ENCODE data around the gene AAK1.
"Not testable (repeated sequence)": the region's sequence is repeated elsewhere in the genome, so short reads cannot be mapped to it uniquely, and the experiment has no call there.

AAK1 gene

DNA sequence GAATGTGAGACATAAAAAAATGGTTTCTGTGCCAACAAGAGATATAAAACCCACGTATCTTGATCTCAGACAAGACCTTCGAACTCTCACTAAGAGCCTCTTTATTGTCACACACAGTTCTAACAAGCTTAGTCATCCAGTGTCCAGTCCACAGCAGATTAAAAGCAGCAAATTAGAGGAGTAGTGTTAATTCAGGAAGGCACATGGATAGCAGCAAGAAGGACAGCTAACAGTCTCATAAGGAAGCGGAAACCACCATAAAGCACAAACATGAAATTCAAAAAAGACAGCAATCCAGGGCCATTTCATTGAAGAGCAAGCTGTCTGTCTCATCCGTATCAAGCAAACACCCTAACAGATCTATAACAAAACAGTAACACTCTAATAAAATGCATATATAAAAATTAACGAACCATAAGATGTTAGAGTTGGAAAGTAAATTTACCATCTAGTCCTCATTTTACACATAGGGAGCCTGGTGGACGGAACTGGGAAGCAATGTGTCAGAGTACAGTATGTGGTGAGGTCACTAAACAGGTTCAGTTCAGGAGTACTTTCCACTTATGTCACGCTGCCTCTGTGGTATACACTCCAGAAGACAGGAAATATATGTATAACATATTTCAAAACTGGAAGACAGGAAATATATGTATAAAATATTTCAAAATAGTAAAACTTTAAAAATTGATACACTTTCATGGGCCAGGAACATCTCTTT is 18.3 kb downstream of the AAK1 start:
- DNase-seq (ENCODE audit: low read depth): no peak

DNA sequence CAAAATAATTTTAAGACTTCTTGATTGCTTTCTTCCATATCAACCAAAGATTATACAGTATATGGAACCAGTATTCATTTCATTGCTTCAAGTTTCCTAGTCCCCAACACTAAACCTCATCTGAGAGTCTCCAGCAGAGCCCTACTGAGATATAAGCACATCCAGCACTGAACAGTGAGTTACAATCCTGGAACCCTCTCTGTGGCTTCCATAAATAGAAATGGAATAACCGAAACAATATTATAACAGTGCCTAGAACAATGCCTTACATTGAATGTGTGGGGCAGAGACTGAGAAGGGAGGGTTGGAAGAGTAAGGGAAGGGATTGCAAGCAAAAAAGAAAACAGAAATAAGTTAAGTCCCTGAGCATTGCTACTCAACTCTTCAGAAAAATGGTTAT is 18.9 kb downstream of the AAK1 start:
- no peak for DNase-seq (ENCODE audit: low read depth)

DNA sequence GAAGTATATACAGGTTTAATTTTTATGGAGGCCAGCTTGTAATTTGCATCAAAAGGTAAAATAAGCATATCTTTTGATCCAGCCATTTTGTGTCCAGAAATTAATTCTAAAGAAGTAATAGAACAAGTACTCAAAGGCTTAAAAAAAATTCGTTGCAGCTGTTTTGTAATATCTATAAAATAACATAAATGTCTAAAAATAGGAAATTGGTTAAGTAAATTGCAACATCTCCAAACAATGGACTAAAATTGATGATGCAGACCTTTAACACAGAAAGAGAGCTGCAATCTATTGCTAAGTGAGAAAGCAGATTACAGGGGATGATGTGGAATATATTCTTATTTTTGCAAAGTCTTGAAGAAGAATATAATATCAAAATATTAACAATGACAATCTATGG is 19.4 kb downstream of the AAK1 start:
- no peak for DNase-seq (ENCODE audit: low read depth)

DNA sequence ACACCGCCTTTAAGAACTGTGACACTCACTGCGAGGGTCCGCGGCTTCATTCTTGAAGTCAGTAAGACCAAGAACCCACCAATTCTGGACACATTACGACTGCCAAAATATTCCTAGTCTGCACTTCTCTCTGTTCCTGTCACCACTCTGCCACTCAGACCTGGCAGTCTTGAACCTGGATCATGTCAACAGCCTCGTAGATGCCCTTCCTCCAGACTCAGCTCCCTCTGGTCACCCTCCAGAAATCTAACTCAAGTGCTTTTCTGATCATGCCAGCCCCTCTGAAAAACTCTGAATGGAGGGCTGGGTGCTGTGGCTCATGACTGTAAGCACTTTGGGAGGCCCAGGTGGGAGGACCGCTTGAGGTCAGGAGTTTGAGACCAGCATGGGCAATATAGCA is 20.3 kb downstream of the AAK1 start:
- no peak for DNase-seq (ENCODE audit: low read depth)

DNA sequence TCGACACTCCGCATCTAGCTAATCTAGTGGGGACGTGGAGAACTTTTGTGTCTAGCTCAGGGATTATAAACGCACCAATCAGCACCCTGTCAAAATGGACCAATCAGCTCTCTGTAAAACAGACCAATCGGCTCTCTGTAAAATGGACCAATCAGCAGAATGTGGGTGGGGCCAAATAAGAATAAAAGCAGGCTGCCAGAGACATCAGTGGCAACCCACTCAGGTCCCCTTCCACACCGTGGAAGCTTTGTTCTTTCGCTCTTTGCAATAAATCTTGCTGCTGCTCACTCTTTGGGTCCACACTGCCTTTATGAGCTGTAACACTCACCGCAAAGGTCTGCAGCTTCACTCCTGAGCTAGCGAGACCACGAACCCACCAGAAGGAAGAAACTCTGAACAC is 20.7 kb downstream of the AAK1 start:
- not testable (repeated sequence) for DNase-seq (ENCODE audit: low read depth)

DNA sequence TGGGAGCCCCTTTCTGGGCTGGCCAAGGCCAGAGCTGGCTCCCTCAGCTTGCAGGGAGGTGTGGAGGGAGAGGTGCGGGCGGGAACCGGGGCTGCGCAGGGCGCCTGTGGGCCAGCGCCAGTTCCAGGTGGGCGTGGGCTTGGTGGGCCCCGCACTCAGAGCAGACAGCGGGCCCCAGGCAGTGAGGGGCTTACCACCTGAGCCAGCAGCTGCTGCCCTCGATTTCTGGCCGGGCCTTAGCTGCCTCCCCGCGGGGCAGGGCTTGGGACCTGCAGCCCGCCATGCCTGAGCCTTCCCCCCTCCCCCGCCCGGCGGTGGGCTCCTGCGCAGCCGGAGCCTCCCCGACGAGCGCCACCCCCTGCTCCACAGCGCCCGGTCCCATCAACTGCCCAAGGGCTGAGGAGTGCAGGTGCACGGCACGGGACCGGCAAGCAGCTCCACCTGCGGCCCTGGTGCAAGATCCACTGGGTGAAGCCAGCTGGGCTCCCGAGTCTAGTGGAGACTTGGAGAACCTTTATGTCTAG is 21.5 kb downstream of the AAK1 start:
- DNase-seq (ENCODE audit: low read depth): not testable (repeated sequence)

DNA sequence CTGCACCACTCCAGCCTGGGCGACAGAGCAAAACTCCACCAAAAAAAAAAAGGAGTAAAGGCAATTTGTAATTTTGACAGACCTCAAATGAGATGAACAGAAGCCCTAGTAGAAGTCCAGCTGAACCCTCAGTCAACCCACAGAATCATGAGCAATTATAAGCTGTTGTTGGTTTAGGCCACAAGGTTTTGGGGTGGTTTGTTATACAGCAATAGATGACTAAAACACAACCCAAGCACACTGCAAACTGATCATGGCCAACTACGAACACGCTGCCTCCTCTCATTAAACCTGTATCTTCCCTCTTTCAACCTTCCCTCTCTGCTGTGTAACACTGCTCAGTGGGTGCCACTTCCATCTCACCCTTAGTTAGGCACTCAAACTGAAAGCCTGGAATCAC is 22.1 kb downstream of the AAK1 start:
- DNase-seq (ENCODE audit: low read depth): no peak

DNA sequence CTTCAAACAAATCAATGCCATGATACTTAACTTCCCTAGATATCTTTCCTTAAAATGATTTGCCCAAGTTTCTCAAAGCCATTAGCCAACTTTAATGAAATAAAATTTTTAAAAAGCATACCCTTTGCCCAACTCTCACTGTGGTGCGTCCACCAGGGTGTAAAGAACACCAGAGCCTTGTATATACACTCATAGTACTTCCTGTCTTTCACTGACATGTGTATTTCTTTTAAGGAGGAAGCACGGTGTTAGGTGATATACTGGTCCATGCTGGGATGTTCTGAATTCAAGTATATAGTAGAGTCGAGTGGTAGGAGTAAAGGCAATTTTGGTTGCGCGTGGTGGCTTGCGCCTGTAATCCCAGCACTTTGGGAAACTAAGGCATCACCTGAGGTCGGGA is 22.7 kb downstream of the AAK1 start:
- DNase-seq (ENCODE audit: low read depth): no peak

DNA sequence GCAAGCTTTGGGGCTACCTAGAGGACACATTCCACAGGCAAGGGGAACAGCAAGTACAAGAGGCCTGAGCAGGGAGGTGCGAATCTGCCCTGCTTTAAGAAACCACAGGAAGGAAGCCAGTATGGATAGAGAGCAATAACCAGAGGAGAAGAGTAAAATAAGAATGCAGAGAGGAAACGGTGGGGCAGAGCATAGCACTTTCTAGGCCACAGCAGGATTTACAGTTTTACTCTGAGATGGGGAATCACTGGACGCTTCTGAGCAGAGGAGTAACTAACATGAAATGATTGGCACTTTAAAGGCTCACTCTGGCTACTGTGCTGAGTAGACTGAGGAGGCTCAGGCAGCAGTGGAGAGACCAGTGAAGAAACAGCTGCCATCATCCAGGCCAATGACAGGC is 23.8 kb downstream of the AAK1 start:
- DNase-seq (ENCODE audit: low read depth): no peak

DNA sequence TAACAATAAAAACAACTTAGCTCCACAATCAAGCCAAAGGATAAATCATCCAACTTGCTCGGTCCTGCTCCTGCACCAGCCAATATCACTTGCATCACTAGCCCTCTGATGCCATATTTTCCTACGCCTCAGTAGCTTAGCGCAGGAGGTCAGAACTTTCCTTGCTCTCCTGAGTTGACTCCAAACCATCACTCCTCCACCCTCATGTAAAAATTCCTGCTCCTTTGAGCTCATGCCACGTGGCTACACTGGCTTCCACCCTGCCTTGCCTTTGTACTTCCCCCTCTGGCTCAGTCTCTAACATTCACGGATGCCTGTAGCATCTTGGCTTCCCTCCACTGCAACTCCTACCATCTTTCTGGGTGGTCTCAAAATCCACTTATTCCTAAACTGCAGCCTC is 25.2 kb downstream of the AAK1 start:
- peak; percentile 16 for DNase-seq (ENCODE audit: low read depth)

DNA sequence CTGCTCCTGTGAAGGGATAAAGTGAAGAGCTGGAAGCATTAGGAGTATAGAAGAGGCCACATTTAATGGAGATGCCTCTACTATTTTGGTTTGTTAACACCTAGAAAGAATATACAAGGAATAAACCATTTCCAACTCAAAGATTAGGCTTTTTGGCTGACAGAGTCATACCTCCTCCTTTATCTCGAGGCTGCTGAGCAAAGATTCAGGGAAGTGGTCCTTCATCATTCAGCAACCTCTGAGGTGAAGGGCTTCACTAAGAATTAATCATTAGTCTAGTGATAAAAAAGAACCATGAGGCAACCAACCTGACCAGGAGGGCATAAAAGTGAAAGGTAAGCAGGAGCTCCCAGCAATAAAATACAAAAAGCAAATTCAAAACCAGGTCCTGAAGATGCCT is 25.8 kb downstream of the AAK1 start:
- DNase-seq (ENCODE audit: low read depth): no peak

DNA sequence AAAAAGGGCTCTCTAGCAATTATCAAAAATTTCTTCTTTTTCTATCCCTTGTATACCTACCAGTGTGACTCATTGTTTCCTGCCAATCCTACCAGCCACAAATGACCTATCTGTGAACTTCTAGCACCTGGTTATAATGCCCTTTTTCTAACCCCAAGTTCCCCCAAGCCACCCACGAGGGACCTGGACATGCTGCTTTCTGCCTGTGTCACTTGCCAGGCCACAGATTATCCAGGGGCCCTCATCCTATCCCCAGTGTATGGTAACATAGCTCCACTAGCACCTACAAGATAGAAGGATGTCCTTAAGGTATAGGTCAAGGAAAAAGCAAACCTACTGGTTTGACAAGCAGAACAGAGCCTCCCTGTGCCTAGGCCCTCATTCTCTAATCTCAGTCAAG is 26.8 kb downstream of the AAK1 start:
- DNase-seq (ENCODE audit: low read depth): no peak

DNA sequence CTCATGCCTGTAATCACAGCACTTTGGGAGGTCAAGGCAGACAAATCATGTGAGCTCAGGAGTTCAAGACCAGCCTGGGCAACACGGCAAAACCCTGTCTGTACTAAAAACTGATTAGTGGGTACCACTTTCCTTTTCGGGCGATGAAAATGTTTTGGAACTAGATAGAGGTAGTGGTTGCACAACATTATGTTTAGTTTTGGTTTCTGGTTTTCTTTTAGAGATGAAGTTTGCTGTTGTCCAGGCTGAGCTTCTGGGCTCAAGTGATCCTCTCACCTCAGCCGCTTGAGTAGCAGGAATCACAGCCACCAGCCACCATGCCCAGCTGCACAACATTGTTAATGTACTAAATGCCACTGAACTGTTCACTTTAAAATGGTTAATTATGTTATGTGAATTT is 27.6 kb downstream of the AAK1 start:
- DNase-seq (ENCODE audit: low read depth): no peak

DNA sequence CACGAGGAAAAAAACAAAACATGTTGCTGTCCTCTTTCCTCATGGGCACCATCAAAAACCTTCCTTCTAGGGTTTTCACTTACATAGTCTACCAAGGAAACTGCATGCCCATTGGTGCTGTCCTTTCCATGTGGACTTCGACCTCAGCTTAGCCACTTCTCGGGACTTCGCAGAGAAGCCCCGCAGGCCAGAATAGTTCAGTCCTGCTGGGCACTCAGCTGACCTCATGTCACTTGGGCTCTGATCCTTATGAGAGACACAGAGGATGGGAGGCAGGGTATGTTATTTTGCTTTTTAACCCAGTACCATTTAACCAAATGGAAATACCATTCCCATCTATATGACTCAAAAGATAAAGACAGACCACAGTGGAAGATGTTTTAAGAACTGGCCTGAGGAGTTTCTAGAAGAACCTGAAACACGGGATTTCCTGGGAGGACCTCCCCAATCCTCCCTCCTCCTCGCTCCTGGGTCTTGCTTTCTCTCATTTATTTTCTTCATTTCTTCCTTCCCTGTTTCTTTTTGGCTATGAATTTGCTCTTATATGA is 28.4 kb downstream of the AAK1 start:
- no peak for DNase-seq (ENCODE audit: low read depth)

DNA sequence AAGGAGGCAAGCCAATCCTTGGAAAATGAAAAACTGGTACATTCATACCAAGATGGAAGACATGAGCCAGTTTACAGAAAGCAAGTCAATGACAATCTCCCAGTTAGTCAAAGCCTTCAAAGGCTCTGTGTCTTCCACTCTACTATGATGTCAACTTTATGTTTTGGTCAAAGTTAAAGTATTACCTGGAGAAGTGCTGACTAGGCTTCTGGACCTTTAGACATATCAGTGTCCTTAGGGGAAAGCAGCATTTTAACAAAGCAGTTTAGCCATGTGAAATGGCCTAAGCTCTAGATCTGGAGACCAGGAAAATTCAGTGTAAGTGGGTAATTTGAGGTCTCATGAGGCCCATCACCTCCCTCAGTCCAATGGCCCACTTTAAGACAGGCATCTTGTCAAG is 30.8 kb downstream of the AAK1 start:
- no peak for DNase-seq (ENCODE audit: low read depth)

DNA sequence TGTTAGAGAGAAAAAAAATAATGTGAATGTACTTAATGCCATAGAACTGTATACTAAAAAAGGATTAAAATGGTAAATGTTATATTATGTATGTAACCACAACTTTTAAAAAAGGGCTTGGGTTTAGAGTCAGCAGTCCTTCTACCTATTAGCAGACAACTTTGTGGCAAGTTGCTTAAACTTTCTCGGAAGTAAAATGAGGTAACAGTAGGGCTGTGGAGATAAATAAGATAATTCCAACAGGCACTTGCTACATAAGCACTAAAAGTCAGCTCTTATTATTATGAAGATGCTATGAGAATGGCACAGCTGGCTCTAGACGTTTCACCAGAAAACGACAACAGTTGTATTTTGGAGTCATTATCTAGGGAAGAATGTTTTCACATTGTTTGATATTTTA is 31.3 kb downstream of the AAK1 start:
- DNase-seq (ENCODE audit: low read depth): no peak

DNA sequence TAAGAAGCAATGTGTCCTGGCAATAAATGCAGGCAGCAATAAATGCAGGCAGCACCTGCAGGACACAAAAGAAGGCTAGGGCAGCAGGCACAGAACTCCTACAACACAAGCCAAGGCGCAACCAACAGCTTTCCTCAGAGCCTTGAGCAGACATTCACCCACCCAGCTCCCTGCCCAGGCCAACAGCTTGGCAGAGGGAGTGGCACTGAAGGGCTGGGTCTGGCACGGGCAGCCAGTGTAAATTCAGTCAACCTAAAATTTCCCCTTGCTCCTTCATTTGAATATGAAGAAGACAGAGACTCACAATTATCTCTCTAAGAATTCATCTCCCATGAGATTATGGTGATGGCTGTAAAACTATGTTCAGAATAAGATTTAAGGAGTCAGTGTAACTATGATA is 35.4 kb downstream of the AAK1 start:
- DNase-seq (ENCODE audit: low read depth): no peak

DNA sequence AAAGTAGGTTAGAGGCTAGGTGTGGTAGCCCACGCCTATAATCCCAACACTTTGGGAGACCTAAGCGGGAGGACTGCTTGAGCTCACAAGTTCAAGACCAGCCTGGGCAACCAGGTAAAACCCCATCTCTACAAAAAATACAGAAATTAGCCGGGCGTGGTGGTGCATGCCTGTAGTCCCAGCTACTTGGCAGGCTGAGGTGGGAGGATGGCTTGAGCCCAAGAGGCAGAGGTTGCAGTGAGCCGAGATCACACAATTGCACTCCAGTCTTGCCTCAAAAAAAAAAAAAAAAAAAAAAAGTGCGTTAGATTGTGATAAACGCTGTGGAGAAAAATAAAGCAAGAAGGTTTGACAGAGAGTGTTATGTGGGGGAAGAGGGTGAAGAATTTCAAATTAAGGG is 36.8 kb downstream of the AAK1 start:
- DNase-seq (ENCODE audit: low read depth): not testable (repeated sequence)

DNA sequence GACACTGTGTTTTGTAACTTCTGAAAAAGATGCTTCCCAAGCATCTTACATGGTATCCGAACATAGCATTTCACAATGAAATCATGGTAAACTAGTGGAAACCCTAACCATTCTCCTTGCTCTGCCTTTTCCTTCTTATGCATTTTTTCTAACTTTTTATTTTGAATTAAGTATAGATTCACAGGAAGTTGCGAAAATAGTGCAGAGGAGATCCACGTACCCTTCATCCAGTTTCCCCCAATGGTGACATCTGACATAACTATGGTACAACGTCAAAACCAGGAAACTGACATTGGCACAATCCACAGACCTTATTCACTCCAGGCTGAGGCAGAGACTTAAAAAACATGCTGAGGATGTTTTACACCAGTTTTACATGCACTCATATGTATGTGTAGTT is 38.3 kb downstream of the AAK1 start:
- no peak for DNase-seq (ENCODE audit: low read depth)

DNA sequence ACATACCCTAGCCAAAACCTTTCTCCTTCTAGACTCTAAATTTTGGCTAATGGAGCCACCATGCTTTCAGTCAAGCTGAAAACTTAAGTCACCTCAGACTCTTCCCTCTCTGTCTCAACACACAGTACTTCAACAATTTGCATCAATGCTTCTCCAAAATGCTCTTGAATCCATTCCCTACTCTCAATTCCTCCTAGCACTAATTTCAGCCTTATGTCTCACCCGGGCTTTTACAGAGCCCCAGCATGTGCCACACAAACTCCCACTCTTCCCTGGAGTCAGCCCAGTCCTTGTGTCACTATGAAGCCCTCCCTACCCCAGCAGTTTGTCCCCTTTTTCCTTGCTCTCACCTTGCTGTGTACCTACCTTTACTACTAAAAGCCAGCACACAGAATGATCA is 38.7 kb downstream of the AAK1 start:
- DNase-seq (ENCODE audit: low read depth): no peak

DNA sequence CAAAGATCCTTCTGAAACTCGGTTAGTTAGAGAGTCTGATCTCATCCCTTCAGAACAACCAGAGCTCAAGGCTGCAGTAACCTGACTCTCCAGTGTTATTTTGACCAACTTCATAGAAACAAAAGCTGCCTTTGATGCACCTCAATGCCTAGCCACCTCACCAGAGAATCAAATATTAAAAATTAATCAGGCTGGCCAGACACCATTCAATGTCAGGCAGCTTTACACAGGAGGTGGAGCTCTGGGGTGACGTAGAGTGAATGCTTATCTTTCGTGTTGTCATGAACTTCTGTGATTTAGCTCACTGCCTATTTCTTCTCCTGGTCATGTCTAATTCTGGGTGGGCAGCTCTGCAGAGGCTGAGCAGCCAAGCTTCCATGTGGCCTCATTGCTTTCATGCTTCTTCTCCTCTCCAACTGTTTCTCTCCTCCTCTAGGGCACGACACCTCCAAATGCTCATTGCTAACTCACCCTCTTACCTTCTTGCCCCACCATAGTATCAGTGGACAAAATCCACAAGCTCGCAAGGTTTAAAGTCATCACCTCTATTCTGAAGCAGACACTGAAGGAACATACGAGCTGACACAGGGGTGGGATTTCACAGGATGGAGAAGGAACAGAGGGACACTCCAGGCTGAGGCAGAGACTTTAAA is 39.4 kb downstream of the AAK1 start:
- no peak for DNase-seq (ENCODE audit: low read depth)

DNA sequence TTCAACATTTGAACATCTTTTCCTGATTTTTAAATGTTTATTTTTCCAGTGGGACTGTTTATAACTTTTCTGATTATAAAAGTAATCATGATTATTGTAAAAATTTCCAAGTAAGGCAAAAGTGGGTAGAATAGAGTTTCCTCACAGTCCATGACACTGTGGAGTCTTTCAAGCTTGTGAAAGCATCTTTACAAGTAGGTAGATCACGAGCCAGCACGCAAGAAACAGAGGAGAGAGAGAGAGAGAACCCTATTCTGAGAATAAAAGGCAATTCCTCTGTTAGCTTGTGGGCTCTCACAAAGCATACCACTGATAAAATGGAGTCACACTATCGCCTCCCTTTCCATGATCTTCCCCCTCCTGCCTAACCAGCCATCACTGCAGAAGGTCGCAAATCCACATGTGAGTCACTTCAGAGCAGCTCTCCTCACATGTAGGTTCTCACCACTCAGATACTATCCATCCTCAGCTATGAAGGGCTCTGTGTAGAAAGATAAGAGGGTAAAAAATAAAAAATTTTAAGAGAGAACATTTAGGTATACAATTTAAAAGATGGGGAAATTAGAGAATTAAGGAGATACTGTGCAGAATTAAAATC is 40.3 kb downstream of the AAK1 start:
- no peak for DNase-seq (ENCODE audit: low read depth)

DNA sequence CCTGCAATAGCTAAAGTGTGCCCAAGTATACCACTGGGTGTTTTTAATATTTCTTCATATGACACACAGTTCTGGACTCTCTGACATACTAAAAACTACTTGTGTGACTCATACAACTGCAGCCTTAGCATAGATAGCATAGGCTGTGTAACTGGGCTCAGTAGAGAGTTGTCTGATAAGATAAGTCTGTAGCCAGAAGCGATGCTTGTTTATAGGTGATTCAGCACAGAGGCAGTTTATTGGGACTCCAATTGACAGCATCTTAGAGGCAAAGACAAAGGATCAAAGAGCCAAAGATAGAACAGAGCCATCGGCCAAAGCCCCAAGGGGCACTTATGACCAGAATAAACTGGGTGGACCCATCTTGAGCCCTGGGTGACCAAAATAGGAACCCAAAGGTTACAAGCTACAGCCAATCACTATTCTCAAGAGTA is 42.3 kb downstream of the AAK1 start:
- peak; percentile 57 for DNase-seq (ENCODE audit: low read depth)

Measured in stromal cell of bone marrow (primary cell).